Spleen (tissue), 3 donors: ENCODE measurements around the gene C11orf21.

Experiments used
- POLR2A ChIP-seq, 3 donors: fragments of 450-650 bp; IDR thresholded peaks; one replicate each; pipeline ENCODE4 v1.5.1; 2017; ENCODE audit warnings: antibody characterized with exemption in 3 of 3, mild to moderate bottlenecking in 1 of 3
- POLR2AphosphoS5 ChIP-seq, 3 donors: sonication (generic); formaldehyde crosslinking; IDR thresholded peaks; one replicate each; pipeline ENCODE4 v1.5.1; 2017; ENCODE audit warnings: antibody characterized with exemption in 3 of 3

GRCh38 chr11:2260491-2261364, 41.0 kb downstream of the C11orf21 start:
- no peak for TF ChIP-seq POLR2AphosphoS5 (IDR thresholded peaks at IDR 0.05)
- no peak for TF ChIP-seq POLR2A (IDR thresholded peaks at IDR 0.05)
